Activated T-cell treated with anti-CD3 and anti-CD28 coated beads, Interleukin-2, amount 50 U/mL, for 4 hours (primary cell): ENCODE data around the gene TBR1. TPM values are rescaled to one million over a fixed set of nuclear protein-coding genes. Genes with fewer than 3 reads are reported as not detected.

ENCODE experiments used
- ATAC-seq, 2 donors: fragments of 200-7000 bp; cut with Tn5 transposase; one replicate each; pipeline ENCODE4 v1.10.0; 2021
- DNase-seq: peaks from one replicate; pipeline ENCODE4 v3.0.0-alpha.2; 2020
- H3K27me3 Mint-ChIP-seq: one replicate; pipeline ENCODE4 v1.8.0; 2021; ENCODE audit warnings: low read depth, mixed read lengths
- H3K36me3 Mint-ChIP-seq: one replicate; pipeline ENCODE4 v1.8.0; 2022; ENCODE audit warnings: mixed read lengths; ENCODE audit not compliant: insufficient read depth
- H3K4me1 Mint-ChIP-seq: one replicate; pipeline ENCODE4 v1.8.0; 2021; ENCODE audit warnings: low read depth, mixed read lengths
- H3K4me3 Mint-ChIP-seq: one replicate; pipeline ENCODE4 v1.8.0; 2021; ENCODE audit warnings: mild to moderate bottlenecking, moderate library complexity, mixed read lengths
- H3K9me3 Mint-ChIP-seq: one replicate; pipeline ENCODE4 v1.8.0; 2021; ENCODE audit warnings: mixed read lengths
- total RNA-seq, 3 donors: library from RNA; stranded (reverse); gene quantifications; one replicate each; pipeline ENCODE4 v1.2.1, GENCODE V29; 2021

TBR1 gene
- total RNA-seq, 3 donors from 2014 or later = not detected

- H3K36me3 Mint-ChIP-seq = peaks cover 2% of the 10 kb centered on the region
- no peak overlapping the region for H3K4me3 Mint-ChIP-seq
Measured at GRCh38 chr2:161432107-161432506, 16.0 kb downstream of the TBR1 start.

GRCh38 chr2:161434118-161434517, 18.0 kb downstream of the TBR1 start:
- H3K9me3 Mint-ChIP-seq = no peaks in the 10 kb centered on the region
- no peaks in the 10 kb centered on the region for H3K4me1 Mint-ChIP-seq
- H3K4me3 Mint-ChIP-seq = no peak overlapping the region
- H3K27me3 Mint-ChIP-seq = peaks cover 56% of the 10 kb centered on the region
- no peak for DNase-seq
- no peaks in the 10 kb centered on the region for H3K36me3 Mint-ChIP-seq
- ATAC-seq = no peak

More at GRCh38 chr2:161432107-161432506, 16.0 kb downstream of the TBR1 start:
- ATAC-seq = no peak
- no peak for DNase-seq
- Mint-ChIP-seq H3K9me3 (no peaks in the 10 kb centered on the region), H3K4me1 (peaks cover 7% of the 10 kb centered on the region), H3K27me3 (peaks cover 65% of the 10 kb centered on the region)

- Mint-ChIP-seq H3K4me3 (no peak overlapping the region), H3K27me3 (peaks cover 50% of the 10 kb centered on the region), H3K9me3 (no peaks in the 10 kb centered on the region), H3K36me3 (no peaks in the 10 kb centered on the region), H3K4me1 (no peaks in the 10 kb centered on the region)
- DNase-seq (no peak), ATAC-seq (peak; percentile 48 to 59)
Measured at GRCh38 chr2:161436411-161436810, 20.3 kb downstream of the TBR1 start.

- Mint-ChIP-seq H3K27me3 (peaks cover 51% of the 10 kb centered on the region), H3K36me3 (no peaks in the 10 kb centered on the region), H3K9me3 (no peaks in the 10 kb centered on the region), H3K4me1 (no peaks in the 10 kb centered on the region), H3K4me3 (no peak overlapping the region)
- DNase-seq (no peak), ATAC-seq (no peak)
Measured at GRCh38 chr2:161438598-161438997, 22.5 kb downstream of the TBR1 start.

GRCh38 chr2:161445097-161445496, 29.0 kb downstream of the TBR1 start:
- no peak for ATAC-seq
- no peaks in the 10 kb centered on the region for H3K4me1 Mint-ChIP-seq
- DNase-seq = no peak
- no peaks in the 10 kb centered on the region for H3K36me3 Mint-ChIP-seq
- H3K4me3 Mint-ChIP-seq = no peak overlapping the region
- H3K9me3 Mint-ChIP-seq = no peaks in the 10 kb centered on the region
- H3K27me3 Mint-ChIP-seq = peaks cover 40% of the 10 kb centered on the region

GRCh38 chr2:161448431-161448830, 32.3 kb downstream of the TBR1 start:
- no peaks in the 10 kb centered on the region for H3K9me3 Mint-ChIP-seq
- peaks cover 20% of the 10 kb centered on the region for H3K27me3 Mint-ChIP-seq
- no peaks in the 10 kb centered on the region for H3K36me3 Mint-ChIP-seq
- DNase-seq = no peak
- no peak overlapping the region for H3K4me3 Mint-ChIP-seq
- no peak for ATAC-seq
- no peaks in the 10 kb centered on the region for H3K4me1 Mint-ChIP-seq

- Mint-ChIP-seq H3K4me3 (no peak overlapping the region), H3K27me3 (peaks cover 23% of the 10 kb centered on the region), H3K9me3 (peaks cover 5% of the 10 kb centered on the region), H3K36me3 (no peaks in the 10 kb centered on the region), H3K4me1 (no peaks in the 10 kb centered on the region)
- ATAC-seq (no peak), DNase-seq (no peak)
Measured at GRCh38 chr2:161471631-161472030, 55.5 kb downstream of the TBR1 start.

- Mint-ChIP-seq H3K4me3 (no peak overlapping the region), H3K27me3 (peaks cover 28% of the 10 kb centered on the region), H3K9me3 (peaks cover 10% of the 10 kb centered on the region), H3K36me3 (no peaks in the 10 kb centered on the region), H3K4me1 (no peaks in the 10 kb centered on the region)
- DNase-seq (no peak), ATAC-seq (no peak)
Measured at GRCh38 chr2:161474920-161475319, 58.8 kb downstream of the TBR1 start.

Other genes with a start within 250 kb of the TBR1 start
- gene PSMD14, start 107.9 kb upstream of the TBR1 start, total RNA-seq = 100 to 1,000 TPM; 122 to 143 (median 133) TPM
- 1 to 10 TPM in 1 of 3 donors, under 1 TPM in 2; 0.56 to 2.5 (median 0.79) TPM for gene SLC4A10, start 208.1 kb downstream of the TBR1 start, total RNA-seq